Lower leg skin (tissue), 4 donors: ENCODE data around the gene WDR81. TPM values are rescaled to one million over a fixed set of nuclear protein-coding genes. Genes with fewer than 3 reads are reported as not detected.

ENCODE experiments used
- DNase-seq, 2 donors: peaks; one replicate each; pipeline ENCODE4 v3.0.0-alpha.2; 2019; ENCODE audit warnings: low spot score in 2 of 2
- H3K4me3 ChIP-seq: fragments of 200-600 bp; sonication (generic); 2 replicates; pipeline ENCODE4 v1.5.1; 2017; ENCODE audit warnings: mild to moderate bottlenecking, low read depth; ENCODE audit not compliant: poor library complexity, severe bottlenecking
- POLR2A ChIP-seq, 2 donors: fragments of 450-650 bp; IDR thresholded peaks; one replicate each; pipeline ENCODE4 v1.6.1; 2016 to 2017; ENCODE audit warnings: antibody characterized with exemption in 2 of 2, mild to moderate bottlenecking in 1 of 2, moderate library complexity in 1 of 2
- WGBS, 2 donors: methylation state at CpG; one replicate each; pipeline ENCODE4 v1.1.5; 2018; 5-methylcytosine and 5-hydroxymethylcytosine counted together
- intact Hi-C: fragments of 100-400 bp; cut with DNase I; formaldehyde crosslinking; loops from one replicate; pipeline ENCODE4 v1.15.0; 2023; ENCODE audit warnings: low total_unique reads
- microRNA counts, 2 donors: library from miRNA; unstranded; fragments of <30 nt; microRNA quantifications; one replicate each; lab custom pipeline; 2016
- total RNA-seq, 4 donors: library from RNA; depleted of rRNA; stranded (reverse); fragments of >200 nt; gene quantifications; one replicate each; pipeline ENCODE4 v1.1.0, GENCODE V29; 2016
- TF ChIP-seq, protein P1 (sequence below), 3 donors: fragments of 450-650 bp; IDR thresholded peaks; one replicate each; pipeline ENCODE4 v1.5.1; 2016; ENCODE audit warnings: antibody characterized with exemption in 3 of 3, mild to moderate bottlenecking in 3 of 3, moderate library complexity in 2 of 3

WDR81 gene
- total RNA-seq, 4 donors from 2014 or later, result 42.9 to 64.4 (median 49.2) TPM

DNA sequence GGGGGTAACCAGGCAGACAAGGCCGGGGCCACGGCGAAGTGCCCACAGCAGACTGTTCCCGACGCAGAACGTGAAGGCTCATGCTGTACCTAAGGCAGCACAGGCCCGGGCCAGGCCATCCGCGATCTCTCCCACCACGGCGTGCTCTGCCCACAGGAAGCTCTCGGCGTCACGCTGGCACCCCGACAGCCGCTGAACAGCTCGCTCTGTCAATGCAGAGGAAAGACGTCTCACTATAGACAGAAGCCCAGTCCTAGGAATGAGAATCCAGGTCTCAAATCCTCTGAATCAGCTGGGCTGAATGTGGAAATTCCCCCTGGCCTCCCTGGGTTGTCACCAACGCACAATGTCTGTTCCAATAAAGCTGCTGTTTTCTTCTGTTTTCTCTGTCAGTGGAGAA lies 58.8 kb downstream of the WDR81 start:
- DNase-seq, result no peak
- 76 to 78% methylated on average over 19 of the region's 19 CpGs for WGBS, 2 donors
- TF ChIP-seq, protein P1, sequence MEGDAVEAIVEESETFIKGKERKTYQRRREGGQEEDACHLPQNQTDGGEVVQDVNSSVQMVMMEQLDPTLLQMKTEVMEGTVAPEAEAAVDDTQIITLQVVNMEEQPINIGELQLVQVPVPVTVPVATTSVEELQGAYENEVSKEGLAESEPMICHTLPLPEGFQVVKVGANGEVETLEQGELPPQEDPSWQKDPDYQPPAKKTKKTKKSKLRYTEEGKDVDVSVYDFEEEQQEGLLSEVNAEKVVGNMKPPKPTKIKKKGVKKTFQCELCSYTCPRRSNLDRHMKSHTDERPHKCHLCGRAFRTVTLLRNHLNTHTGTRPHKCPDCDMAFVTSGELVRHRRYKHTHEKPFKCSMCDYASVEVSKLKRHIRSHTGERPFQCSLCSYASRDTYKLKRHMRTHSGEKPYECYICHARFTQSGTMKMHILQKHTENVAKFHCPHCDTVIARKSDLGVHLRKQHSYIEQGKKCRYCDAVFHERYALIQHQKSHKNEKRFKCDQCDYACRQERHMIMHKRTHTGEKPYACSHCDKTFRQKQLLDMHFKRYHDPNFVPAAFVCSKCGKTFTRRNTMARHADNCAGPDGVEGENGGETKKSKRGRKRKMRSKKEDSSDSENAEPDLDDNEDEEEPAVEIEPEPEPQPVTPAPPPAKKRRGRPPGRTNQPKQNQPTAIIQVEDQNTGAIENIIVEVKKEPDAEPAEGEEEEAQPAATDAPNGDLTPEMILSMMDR (IDR thresholded peaks at IDR 0.05), result no peak
- no peak for TF ChIP-seq POLR2A (IDR thresholded peaks at IDR 0.05)
- no peak overlapping the region for H3K4me3 ChIP-seq
- intact Hi-C loops, result loop anchor here (5.0 kb wide), 1 partner anchor 61 kb away; the partner anchor contains the start of gene WDR81

DNA sequence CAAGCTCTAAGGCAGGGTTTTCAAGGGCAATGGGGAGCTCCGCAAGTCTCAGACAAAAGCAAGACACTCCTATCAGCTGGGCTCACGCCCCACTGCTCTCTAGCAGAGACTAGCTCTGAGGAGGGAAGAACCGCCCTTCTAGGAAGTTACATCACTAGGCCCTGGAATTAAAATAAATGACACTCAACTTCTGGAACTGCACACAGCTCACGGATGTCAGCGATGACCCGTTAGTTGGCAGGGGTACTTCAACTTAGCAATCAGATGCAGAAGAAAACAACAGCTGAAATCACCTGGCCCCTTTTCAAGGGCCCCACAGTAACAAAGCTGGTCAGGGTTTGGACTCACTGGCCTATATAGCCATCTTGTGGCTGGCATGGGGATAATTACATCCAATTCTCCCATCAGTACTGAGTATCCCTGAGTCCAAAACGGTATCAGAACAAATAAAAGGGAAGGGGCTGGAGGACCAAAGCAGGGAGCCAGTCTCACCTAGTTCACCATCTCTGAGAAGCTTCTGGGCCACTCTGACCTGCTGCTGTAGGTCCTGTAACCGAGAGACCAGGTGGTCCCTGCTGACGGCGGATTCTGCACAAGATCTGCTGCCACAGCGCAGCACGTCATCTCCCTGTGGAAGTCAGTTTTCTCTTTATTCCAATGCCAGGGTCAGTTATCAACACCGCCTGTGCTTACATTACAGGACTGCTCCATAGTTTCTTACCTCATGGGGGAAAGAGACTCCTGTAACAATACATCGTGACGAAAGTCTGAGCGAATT lies 59.5 kb downstream of the WDR81 start:
- no peak overlapping the region for H3K4me3 ChIP-seq
- peak in 1 of 2 donors; percentile 52 for TF ChIP-seq POLR2A (IDR thresholded peaks at IDR 0.05)
- TF ChIP-seq, protein P1 (IDR thresholded peaks at IDR 0.05), result peak in 1 of 3 donors; percentile 82
- DNase-seq, result peak; percentile 93 to 97
- 47 to 51% methylated on average over 16 of the region's 16 CpGs for WGBS, 2 donors
- intact Hi-C loops, result loop anchor here (5.0 kb wide), 1 partner anchor 62 kb away; the partner anchor contains the start of gene WDR81

DNA sequence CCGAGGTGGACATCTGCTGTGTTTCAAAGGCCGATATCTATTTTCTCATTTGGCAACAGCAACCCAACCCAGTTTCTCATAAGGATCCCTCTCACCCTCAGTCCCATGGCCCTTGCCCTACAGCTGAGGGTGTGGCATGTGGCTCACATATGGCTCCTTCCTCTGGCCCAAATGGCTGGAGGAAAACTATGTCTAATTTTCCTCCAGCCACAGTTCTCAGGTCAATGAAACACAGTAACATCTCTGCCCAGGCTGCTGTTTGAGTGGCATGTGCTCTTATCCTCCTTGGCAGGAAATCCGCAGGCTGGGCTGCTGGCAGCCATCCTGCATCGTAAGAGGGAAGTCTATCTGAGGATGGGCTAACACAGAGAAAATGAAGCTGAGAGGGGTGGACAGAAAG lies 61.4 kb downstream of the WDR81 start:
- WGBS, 2 donors, result 56 to 62% methylated on average over 4 of the region's 4 CpGs
- intact Hi-C loops, result no loop called here
- no peak overlapping the region for H3K4me3 ChIP-seq
- TF ChIP-seq, protein P1 (IDR thresholded peaks at IDR 0.05), result no peak
- no peak for TF ChIP-seq POLR2A (IDR thresholded peaks at IDR 0.05)
- no peak for DNase-seq

DNA sequence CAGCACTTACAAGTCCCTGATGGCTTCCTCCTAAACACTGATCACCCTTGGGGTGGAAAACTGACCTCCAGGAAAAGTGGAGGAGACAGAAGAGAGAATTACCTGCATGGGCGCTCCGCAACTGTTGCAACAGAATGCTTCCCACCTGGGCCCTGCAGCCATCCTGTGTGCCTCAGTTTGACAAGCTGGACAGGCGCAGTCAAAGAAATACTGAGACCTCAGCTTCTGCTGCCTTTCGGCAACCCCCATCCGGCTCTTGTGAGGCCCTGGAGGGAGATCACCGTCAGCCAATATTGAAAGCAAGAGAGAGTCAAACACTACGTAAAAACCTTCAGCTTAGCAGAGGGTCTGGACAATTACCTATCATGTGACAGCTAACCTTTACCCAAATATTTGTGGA lies 62.2 kb downstream of the WDR81 start:
- intact Hi-C loops, result no loop called here
- 88 to 94% methylated on average over 7 of the region's 7 CpGs for WGBS, 2 donors
- TF ChIP-seq POLR2A (IDR thresholded peaks at IDR 0.05), result no peak
- no peak for DNase-seq
- H3K4me3 ChIP-seq, result no peak overlapping the region

DNA sequence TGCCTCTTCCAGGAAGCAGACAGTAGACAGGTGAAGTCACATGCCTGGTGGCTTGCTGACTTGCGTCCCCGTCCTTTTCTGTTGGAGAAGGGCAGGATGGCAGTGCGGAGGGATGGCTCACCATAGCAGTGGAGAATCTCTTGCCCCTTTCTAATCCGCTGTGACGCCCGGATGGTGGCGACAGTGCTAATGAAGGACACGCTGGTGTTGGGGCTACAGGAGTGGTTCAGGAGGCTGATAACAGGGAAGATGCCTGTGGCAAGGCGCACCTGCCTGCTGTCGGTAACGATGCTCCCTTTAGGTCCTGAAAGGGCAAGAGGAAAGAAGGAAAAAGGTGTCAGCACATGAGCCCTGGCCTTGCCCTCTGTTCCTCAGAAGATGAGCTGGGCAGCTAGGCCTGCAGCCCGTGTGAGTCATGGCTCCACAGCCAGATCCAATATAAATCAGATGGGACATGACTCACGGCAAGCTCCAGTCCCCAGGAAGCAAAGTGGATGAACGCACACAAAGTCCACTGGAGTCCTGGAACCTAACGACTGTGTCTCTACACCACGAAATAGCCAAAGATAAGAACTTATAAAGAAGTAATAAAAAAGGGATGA lies 62.9 kb downstream of the WDR81 start:
- intact Hi-C loops, result no loop called here
- TF ChIP-seq, protein P1 (IDR thresholded peaks at IDR 0.05), result no peak
- TF ChIP-seq POLR2A (IDR thresholded peaks at IDR 0.05), result no peak
- H3K4me3 ChIP-seq, result no peak overlapping the region
- 59 to 61% methylated on average over 16 of the region's 16 CpGs for WGBS, 2 donors
- DNase-seq, result peak in 1 of 2 donors; percentile 70

MicroRNAs within 50 kb of the gene (microRNA counts, 767-probe panel; counts per million panel counts)
- 12,855 to 14,292 counts per million in 2 donors for microRNA hsa-miR-22-3p (lab: Ali Mortazavi, UCI)

Other genes starting within 250 kb of the WDR81 start
- gene MYO1C, start 232.0 kb upstream of the WDR81 start, total RNA-seq, result 100 to 1,000 TPM in 1 of 4 donors, 10 to 100 TPM in 3; 71.3 to 101 (median 84.8) TPM
- gene INPP5K, start 208.1 kb upstream of the WDR81 start, total RNA-seq, result 100 to 1,000 TPM; 101 to 172 (median 134) TPM
- gene PITPNA, start 161.9 kb upstream of the WDR81 start, total RNA-seq, result 10 to 100 TPM; 45.0 to 53.1 (median 45.2) TPM
- 10 to 100 TPM in 2 of 4 donors, 1 to 10 TPM in 2; 5.6 to 14.5 (median 9.6) TPM for gene SLC43A2, start 95.9 kb upstream of the WDR81 start, total RNA-seq
- gene SCARF1, start 79.0 kb upstream of the WDR81 start, total RNA-seq, result 10 to 100 TPM in 1 of 4 donors, 1 to 10 TPM in 3; 4.9 to 10.0 (median 9.1) TPM
- 10 to 100 TPM; 17.0 to 32.7 (median 19.5) TPM for gene RILP, start 74.8 kb upstream of the WDR81 start, total RNA-seq
- gene PRPF8, start 39.8 kb upstream of the WDR81 start, total RNA-seq, result 100 to 1,000 TPM; 140 to 228 (median 173) TPM
- 1 to 10 TPM in 3 of 4 donors, under 1 TPM in 1; 0.99 to 4.5 (median 2.8) TPM for gene TLCD2, start 14.3 kb upstream of the WDR81 start, total RNA-seq
- 1 to 10 TPM; 1.2 to 9.0 (median 5.9) TPM for gene SERPINF2, start 18.2 kb downstream of the WDR81 start, total RNA-seq
- gene SERPINF1, start 37.4 kb downstream of the WDR81 start, total RNA-seq, result 100 to 1,000 TPM; 102 to 391 (median 114) TPM
- gene SMYD4, start 105.2 kb downstream of the WDR81 start, total RNA-seq, result 10 to 100 TPM in 2 of 4 donors, 1 to 10 TPM in 2; 9.4 to 13.0 (median 10.0) TPM
- gene RPA1, start 105.3 kb downstream of the WDR81 start, total RNA-seq, result 10 to 100 TPM; 21.0 to 31.5 (median 26.9) TPM